ENCODE measurements around the gene PDE3A. TPM values are rescaled to one million over a fixed set of nuclear protein-coding genes. Genes with fewer than 3 reads are reported as not detected.

The PDE3A gene
- polyA plus RNA-seq, 3 donors: 0.10 TPM; not detected in 2

- no peak overlapping the region for H3K4me3 Mint-ChIP-seq
- H3K36me3 ChIP-seq (replicated peaks in 1 of 2; ENCODE audit: control insufficient read depth in 1 of 2, insufficient read depth in 2 of 2, low read length in 2 of 2): no peaks in the 10 kb centered on the region
- no peak overlapping the region for H3K27ac ChIP-seq (ENCODE audit: low read depth in 1 of 2, low read length in 2 of 2)
- H3K9me3 Mint-ChIP-seq: no peaks in the 10 kb centered on the region
- H4K20me1 ChIP-seq (ENCODE audit: insufficient read depth, low read length): no peaks in the 10 kb centered on the region
- H3K36me3 Mint-ChIP-seq: no peaks in the 10 kb centered on the region
- 10% methylated on average over 1 of the region's 2 CpGs for WGBS (ENCODE audit: insufficient coverage)
- no peak overlapping the region for H3K27ac Mint-ChIP-seq
- no peaks in the 10 kb centered on the region for H3K9me3 ChIP-seq (replicated peaks in 1 of 2; ENCODE audit: control insufficient read depth in 1 of 2, insufficient read depth in 1 of 2, low read length in 2 of 2)
- H3K27me3 Mint-ChIP-seq (ENCODE audit: low read depth in 3 of 3): no peaks in the 10 kb centered on the region
- H3K27me3 ChIP-seq (ENCODE audit: control insufficient read depth in 2 of 2, insufficient read depth in 2 of 2, low read length in 2 of 2): no peaks in the 10 kb centered on the region
- H3K4me1 ChIP-seq (ENCODE audit: control insufficient read depth in 1 of 2, insufficient read depth in 2 of 2, low read length in 2 of 2): no peaks in the 10 kb centered on the region
- no peaks in the 10 kb centered on the region for H3K79me2 ChIP-seq (ENCODE audit: insufficient read depth, low read length)
- H3K4me1 Mint-ChIP-seq: peaks cover 7% of the 10 kb centered on the region
- no peak for TF ChIP-seq CTCF (IDR thresholded peaks at IDR 0.05)
- intact Hi-C loops (cut with micrococcal nuclease): no loop called here
- H3K4me3 ChIP-seq (replicated peaks in 1 of 3; ENCODE audit: low read depth in 2 of 3, low read length in 3 of 3): no peak overlapping the region
- H2AFZ ChIP-seq (ENCODE audit: insufficient read depth, low read depth, low read length, poor library complexity, severe bottlenecking): no peak overlapping the region
- no peak overlapping the region for H3K9ac ChIP-seq (ENCODE audit: insufficient read depth, low read length, poor library complexity, severe bottlenecking)
- H3K4me2 ChIP-seq (replicated peaks; ENCODE audit: extremely low read depth, low read length, poor library complexity, severe bottlenecking): no peak overlapping the region
- no peak for DNase-seq
Measured at GRCh38 chr12:20421421-20421820, 53.1 kb downstream of the PDE3A start.

DNA sequence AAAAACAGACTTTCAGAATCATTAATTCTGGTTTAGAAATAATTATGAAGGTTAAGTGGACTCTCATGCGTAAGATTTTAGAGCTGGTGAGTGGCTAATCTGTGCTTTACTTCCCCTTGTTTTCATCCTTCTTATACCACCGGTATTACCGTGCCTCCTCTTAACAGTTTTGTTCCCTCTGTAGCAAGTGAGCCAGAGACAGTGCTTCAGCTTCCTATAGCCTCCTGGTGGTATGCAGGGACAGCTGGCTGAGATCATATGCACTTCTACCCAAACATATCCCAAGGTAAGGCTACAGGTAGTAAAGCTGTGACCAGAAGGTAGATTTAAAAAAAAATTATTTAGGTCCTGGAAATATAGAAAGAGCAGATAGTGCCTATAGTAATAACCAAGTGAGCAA lies 55.2 kb downstream of the PDE3A start:
- DNase-seq: no peak
- Histone ChIP-seq H3K27me3 (ENCODE audit: control insufficient read depth in 2 of 2, insufficient read depth in 2 of 2, low read length in 2 of 2) (no peaks in the 10 kb centered on the region), H3K4me1 (ENCODE audit: control insufficient read depth in 1 of 2, insufficient read depth in 2 of 2, low read length in 2 of 2) (no peaks in the 10 kb centered on the region), H3K4me2 (replicated peaks; ENCODE audit: extremely low read depth, low read length, poor library complexity, severe bottlenecking) (no peak overlapping the region), H3K9me3 (replicated peaks in 1 of 2; ENCODE audit: control insufficient read depth in 1 of 2, insufficient read depth in 1 of 2, low read length in 2 of 2) (no peaks in the 10 kb centered on the region), H3K79me2 (ENCODE audit: insufficient read depth, low read length) (no peaks in the 10 kb centered on the region), H2AFZ (ENCODE audit: insufficient read depth, low read depth, low read length, poor library complexity, severe bottlenecking) (no peak overlapping the region), H3K36me3 (replicated peaks in 1 of 2; ENCODE audit: control insufficient read depth in 1 of 2, insufficient read depth in 2 of 2, low read length in 2 of 2) (no peaks in the 10 kb centered on the region), H3K27ac (ENCODE audit: low read depth in 1 of 2, low read length in 2 of 2) (no peak overlapping the region), H3K9ac (ENCODE audit: insufficient read depth, low read length, poor library complexity, severe bottlenecking) (no peak overlapping the region), H3K4me3 (replicated peaks in 1 of 3; ENCODE audit: low read depth in 2 of 3, low read length in 3 of 3) (no peak overlapping the region), H4K20me1 (ENCODE audit: insufficient read depth, low read length) (no peaks in the 10 kb centered on the region)
- no peak for TF ChIP-seq CTCF (IDR thresholded peaks at IDR 0.05)
- no peaks in the 10 kb centered on the region for H3K27me3 Mint-ChIP-seq (ENCODE audit: low read depth in 3 of 3)
- no peak overlapping the region for H3K4me3 Mint-ChIP-seq
- no CpG with 5 or more reads among the region's 3 CpGs for WGBS (ENCODE audit: insufficient coverage)
- no peaks in the 10 kb centered on the region for H3K36me3 Mint-ChIP-seq
- intact Hi-C loops (cut with micrococcal nuclease): no loop called here
- no peak overlapping the region for H3K27ac Mint-ChIP-seq
- no peaks in the 10 kb centered on the region for H3K9me3 Mint-ChIP-seq
- H3K4me1 Mint-ChIP-seq: peaks cover 7% of the 10 kb centered on the region

Data from CD14-positive monocyte (primary cell).